ENCODE measurements around the gene ZCCHC14. TPM values are rescaled to one million over a fixed set of nuclear protein-coding genes. Genes with fewer than 3 reads are reported as not detected.
"Not testable (repeated sequence)": the region's sequence is repeated elsewhere in the genome, so short reads cannot be mapped to it uniquely, and the experiment has no call there.

The ZCCHC14 gene
- total and polyA plus RNA-seq, 5 donors, result 11.1 to 29.4 (median 22.8) TPM

- H3K4me1 ChIP-seq (ENCODE audit: control insufficient read depth, insufficient read depth, low read length); H3K9me3 ChIP-seq (ENCODE audit: control insufficient read depth, low read length); intact Hi-C loops (cut with DNase I); DNase-seq; H3K4me3 ChIP-seq (ENCODE audit: low read length); ATAC-seq; H3K27me3 ChIP-seq (ENCODE audit: control insufficient read depth, insufficient read depth); H3K27ac ChIP-seq (ENCODE audit: low read length): not testable (repeated sequence)
- 79% methylated on average over 18 of the region's 18 CpGs for WGBS
Measured at GRCh38 chr16:87497023-87497766, 4.4 kb upstream of the ZCCHC14 start.

DNA sequence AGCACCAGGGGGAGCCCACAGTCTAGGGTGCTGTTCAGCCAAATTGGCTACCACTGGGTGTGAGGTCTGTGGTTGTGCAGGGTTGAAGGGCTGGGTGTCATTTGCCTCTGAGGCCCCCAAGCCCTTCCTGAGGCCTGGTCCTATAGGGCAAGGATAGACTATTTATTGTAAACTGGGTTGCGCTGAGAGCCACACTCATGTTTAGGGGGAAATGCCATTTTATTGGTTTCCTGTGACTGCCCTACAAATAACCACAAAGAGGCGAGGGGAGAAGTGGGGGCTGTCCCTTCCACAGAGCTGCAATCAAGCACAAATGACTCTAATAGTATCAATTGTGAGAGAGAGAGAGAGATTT is 3.6 kb upstream of the ZCCHC14 start:
- Histone ChIP-seq H3K4me3 (ENCODE audit: low read length) (no peak overlapping the region), H3K27me3 (ENCODE audit: control insufficient read depth, insufficient read depth) (no peaks in the 10 kb centered on the region), H3K4me1 (ENCODE audit: control insufficient read depth, insufficient read depth, low read length) (peaks cover 2% of the 10 kb centered on the region), H3K27ac (ENCODE audit: low read length) (no peak overlapping the region), H3K9me3 (ENCODE audit: control insufficient read depth, low read length) (no peaks in the 10 kb centered on the region)
- 80% methylated on average over 2 of the region's 2 CpGs for WGBS
- intact Hi-C loops (cut with DNase I), result no loop called here
- DNase-seq (no peak), ATAC-seq (no peak)

DNA sequence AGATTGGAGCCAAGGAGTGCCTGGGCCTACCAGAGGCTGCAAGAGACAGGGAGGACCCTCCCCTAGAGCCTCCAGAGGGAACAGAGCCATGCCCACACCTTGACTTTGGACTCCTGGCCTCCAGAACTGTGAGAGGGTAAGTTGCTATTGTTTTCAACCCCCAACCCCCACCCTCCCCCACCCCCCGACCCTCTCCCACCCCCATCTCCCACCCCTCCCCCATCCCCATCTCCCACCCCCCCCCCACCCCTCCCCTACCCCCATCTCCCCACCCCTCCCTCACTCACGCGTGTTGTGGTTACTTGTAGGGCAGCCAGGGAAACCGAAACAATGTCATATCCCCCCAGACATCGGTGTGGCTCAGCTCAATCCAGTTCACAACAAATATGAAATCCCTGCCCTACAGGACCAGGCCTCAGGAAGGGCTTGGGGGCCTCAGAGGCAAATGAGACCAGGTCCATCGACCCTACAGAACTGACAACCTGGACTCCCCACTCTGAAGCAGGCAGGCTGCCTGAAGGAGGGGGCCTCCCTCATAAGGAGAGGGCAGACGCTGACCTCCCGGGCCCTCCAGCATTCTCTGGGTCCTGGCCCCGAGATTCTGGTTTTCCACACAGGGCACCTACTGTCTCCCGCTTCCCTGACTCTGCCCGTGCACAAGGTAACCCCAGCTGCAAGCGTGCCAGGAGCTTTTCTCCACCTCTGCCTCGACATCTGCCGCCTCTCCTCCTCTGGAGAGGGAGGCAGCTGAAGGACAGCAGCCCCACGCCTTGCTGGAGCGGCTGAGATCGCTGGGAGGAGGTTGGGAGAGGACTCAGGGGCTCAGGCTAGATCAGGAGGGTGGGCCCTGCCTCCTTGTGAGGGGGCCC is 3.0 kb upstream of the ZCCHC14 start:
- no peak overlapping the region for H3K4me3 ChIP-seq (ENCODE audit: low read length)
- peaks cover 2% of the 10 kb centered on the region for H3K4me1 ChIP-seq (ENCODE audit: control insufficient read depth, insufficient read depth, low read length)
- no peak for DNase-seq
- no peak for ATAC-seq
- H3K27ac ChIP-seq (ENCODE audit: low read length), result no peak overlapping the region
- WGBS, result 78% methylated on average over 17 of the region's 17 CpGs
- H3K27me3 ChIP-seq (ENCODE audit: control insufficient read depth, insufficient read depth), result no peaks in the 10 kb centered on the region
- no peaks in the 10 kb centered on the region for H3K9me3 ChIP-seq (ENCODE audit: control insufficient read depth, low read length)
- intact Hi-C loops (cut with DNase I), result no loop called here

GRCh38 chr16:87493608-87494280 is 920 bp upstream of the ZCCHC14 start:
- DNase-seq, result peak in 1 of 3 donors; percentile 59
- Histone ChIP-seq H3K4me3 (ENCODE audit: low read length) (peak overlapping the region; percentile 37), H3K4me1 (ENCODE audit: control insufficient read depth, insufficient read depth, low read length) (peaks cover 4% of the 10 kb centered on the region), H3K27me3 (ENCODE audit: control insufficient read depth, insufficient read depth) (no peaks in the 10 kb centered on the region), H3K9me3 (ENCODE audit: control insufficient read depth, low read length) (no peaks in the 10 kb centered on the region), H3K27ac (ENCODE audit: low read length) (no peak overlapping the region)
- no peak for ATAC-seq
- intact Hi-C loops (cut with DNase I), result no loop called here
- WGBS, result 37% methylated on average over 23 of the region's 23 CpGs

GRCh38 chr16:87492291-87492630 is 563 bp downstream of the ZCCHC14 start:
- H3K27ac ChIP-seq (ENCODE audit: low read length), result peak overlapping the region; percentile 86
- WGBS, result under 1% methylated on average over 53 of the region's 74 CpGs
- no peak for DNase-seq
- intact Hi-C loops (cut with DNase I), result no loop called here
- H3K9me3 ChIP-seq (ENCODE audit: control insufficient read depth, low read length), result no peaks in the 10 kb centered on the region
- no peaks in the 10 kb centered on the region for H3K27me3 ChIP-seq (ENCODE audit: control insufficient read depth, insufficient read depth)
- peak overlapping the region; percentile 99 for H3K4me3 ChIP-seq (ENCODE audit: low read length)
- no peak for ATAC-seq
- peaks cover 8% of the 10 kb centered on the region for H3K4me1 ChIP-seq (ENCODE audit: control insufficient read depth, insufficient read depth, low read length)

DNA sequence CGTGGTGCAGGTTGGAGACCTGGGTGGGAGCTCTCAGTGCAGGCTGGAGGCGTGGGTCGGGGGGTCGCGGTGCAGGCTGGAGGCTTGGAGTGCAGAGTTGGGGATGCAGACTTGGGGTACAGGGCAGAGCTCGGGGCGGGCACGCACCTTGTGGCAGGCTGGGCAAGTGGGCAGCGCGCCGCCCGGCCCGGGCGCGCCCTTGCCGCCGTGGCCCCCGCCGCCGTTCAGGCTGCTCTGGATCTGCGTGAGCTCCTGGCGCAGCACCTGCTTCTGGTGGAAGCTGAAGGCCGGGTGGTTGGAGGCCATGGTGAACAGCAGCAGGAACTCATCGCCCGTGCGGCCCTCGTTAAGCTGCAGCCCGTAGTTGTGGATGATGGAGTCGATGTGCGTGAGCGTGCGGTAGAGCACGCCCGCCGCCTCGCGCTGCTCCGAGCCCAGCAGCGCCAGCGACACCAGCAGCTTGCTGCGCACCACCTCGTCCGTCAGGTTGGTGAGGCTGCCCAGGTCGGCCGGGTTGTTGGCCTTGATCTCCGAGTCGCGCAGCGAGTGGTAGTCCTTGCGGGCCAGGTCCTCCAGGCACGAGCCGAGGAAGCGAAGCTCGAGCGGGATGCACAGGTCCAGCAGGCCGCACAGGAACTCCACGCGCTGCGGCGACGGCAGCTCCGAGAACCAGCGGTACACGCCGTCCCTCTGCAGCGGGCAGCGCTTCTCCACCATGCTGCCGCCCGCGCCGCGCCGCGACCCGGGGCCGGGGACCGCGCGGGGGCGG is 1.1 kb downstream of the ZCCHC14 start:
- Histone ChIP-seq H3K4me1 (ENCODE audit: control insufficient read depth, insufficient read depth, low read length) (peaks cover 8% of the 10 kb centered on the region), H3K9me3 (ENCODE audit: control insufficient read depth, low read length) (no peaks in the 10 kb centered on the region), H3K4me3 (ENCODE audit: low read length) (peak overlapping the region; percentile 99), H3K27ac (ENCODE audit: low read length) (peak overlapping the region; percentile 6), H3K27me3 (ENCODE audit: control insufficient read depth, insufficient read depth) (no peaks in the 10 kb centered on the region)
- 11% methylated on average over 80 of the region's 80 CpGs for WGBS
- no peak for ATAC-seq
- DNase-seq, result peak; percentile 32 to 78 (median 73)
- intact Hi-C loops (cut with DNase I), result no loop called here

DNA sequence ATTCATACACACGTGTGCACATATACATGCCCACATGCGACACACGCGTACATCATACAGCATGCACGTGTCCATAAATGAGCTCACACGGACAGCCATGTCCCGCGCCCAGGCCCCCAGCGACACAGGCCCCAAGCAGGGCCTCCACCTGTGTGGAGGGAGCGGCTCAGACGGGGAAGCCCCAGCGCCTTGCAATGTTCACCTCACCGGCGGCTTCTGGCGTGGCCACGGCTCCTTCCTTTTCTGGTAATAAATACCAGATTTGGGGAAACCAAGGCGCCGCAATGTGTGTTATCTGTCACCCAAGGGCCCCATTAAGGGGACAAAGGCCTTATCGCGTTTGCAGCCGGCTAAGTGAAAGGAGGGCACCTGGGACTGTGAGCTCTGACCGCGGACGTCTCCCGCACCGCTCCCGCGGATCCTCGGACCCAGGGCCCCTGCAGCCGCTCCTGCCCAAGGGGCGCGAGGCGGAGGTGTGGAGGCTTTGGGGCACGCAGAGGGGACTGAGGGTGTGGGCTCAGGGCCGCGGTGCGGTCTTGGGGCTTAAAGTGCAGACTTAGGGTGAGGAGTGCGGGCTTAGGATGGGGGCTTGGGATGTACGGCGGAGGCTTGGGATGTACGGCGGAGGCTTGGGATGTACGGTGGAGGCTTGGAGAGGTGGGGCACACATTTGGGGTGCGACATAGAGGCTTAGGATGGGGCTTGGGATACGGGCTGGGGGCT is 1.9 kb downstream of the ZCCHC14 start:
- 26% methylated on average over 45 of the region's 45 CpGs for WGBS
- Histone ChIP-seq H3K4me3 (ENCODE audit: low read length) (peak overlapping the region; percentile 99), H3K27ac (ENCODE audit: low read length) (peak overlapping the region; percentile 38)
- ATAC-seq; H3K4me1 ChIP-seq (ENCODE audit: control insufficient read depth, insufficient read depth, low read length); H3K27me3 ChIP-seq (ENCODE audit: control insufficient read depth, insufficient read depth); intact Hi-C loops (cut with DNase I); H3K9me3 ChIP-seq (ENCODE audit: control insufficient read depth, low read length): not testable (repeated sequence)
- DNase-seq, result peak in 1 of 3 donors; percentile 53

DNA sequence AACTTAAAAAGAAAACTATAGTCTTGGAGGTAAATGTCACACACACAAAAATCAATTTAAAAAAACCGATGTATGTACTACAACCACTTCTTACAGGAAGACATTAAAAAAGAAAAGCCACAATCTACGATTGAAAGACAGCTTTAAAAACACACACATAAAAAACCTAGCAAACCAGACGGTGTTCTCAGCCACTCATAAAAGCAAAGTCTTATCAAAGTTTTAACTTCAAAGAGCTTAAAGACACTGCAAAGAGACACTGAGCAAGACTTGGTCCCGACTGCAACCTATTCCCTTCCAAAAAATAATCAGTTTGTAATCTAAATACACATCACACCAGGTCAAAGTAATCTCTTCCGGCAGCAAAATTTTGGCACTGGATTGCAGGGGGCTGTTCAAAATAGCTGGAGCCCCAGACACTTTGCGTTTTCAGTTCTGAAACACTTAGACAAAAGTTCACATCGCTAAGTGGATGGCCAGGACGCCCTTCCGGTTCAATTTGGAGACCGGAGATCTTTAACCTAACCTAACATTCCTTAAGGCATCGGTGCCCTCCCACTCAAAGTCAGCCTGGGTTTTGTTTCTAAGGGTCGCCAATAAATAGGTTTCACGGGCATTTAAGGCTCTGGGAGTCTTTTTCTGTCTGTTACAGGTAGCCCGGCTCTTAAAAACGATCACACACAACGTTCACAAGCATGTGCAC is 2.6 kb downstream of the ZCCHC14 start:
- Histone ChIP-seq H3K9me3 (ENCODE audit: control insufficient read depth, low read length) (no peaks in the 10 kb centered on the region), H3K4me3 (ENCODE audit: low read length) (peak overlapping the region; percentile 99), H3K27ac (ENCODE audit: low read length) (peak overlapping the region; percentile 38), H3K27me3 (ENCODE audit: control insufficient read depth, insufficient read depth) (no peaks in the 10 kb centered on the region), H3K4me1 (ENCODE audit: control insufficient read depth, insufficient read depth, low read length) (peaks cover 8% of the 10 kb centered on the region)
- intact Hi-C loops (cut with DNase I), result no loop called here
- DNase-seq (no peak), ATAC-seq (no peak)
- 11% methylated on average over 16 of the region's 16 CpGs for WGBS

DNA sequence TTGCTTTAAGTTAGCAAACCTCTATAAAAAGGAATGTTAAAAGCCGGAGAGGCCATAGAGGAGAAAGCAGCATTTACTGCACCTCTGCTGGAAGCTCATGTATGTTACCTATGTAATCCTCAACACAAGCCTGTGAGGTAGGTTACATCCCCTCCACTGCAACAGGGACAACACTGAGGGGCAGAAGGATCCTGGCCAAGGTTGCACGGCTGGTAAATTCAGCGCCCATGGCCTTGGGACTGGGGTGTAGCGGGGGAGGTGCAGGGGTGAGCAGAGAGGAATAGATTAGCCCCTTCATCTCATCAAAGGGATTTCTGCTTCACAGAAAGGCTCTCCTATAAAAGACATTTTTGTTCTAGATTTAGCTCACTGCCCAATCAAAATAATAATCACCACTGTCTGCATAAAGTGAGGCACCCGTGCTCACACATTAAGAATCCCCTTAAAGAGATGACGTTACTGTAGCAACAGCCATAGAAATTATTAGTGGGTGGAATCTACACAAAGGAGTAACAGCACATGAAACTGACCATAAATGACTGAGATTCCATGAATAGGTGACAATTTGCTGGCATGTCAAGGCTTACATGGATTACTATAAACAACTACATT is 3.3 kb downstream of the ZCCHC14 start:
- Histone ChIP-seq H3K27me3 (ENCODE audit: control insufficient read depth, insufficient read depth) (no peaks in the 10 kb centered on the region), H3K4me1 (ENCODE audit: control insufficient read depth, insufficient read depth, low read length) (peaks cover 9% of the 10 kb centered on the region), H3K9me3 (ENCODE audit: control insufficient read depth, low read length) (no peaks in the 10 kb centered on the region), H3K27ac (ENCODE audit: low read length) (no peak overlapping the region), H3K4me3 (ENCODE audit: low read length) (peak overlapping the region; percentile 99)
- DNase-seq (no peak), ATAC-seq (no peak)
- intact Hi-C loops (cut with DNase I), result loop anchor here in 1 of 4 donors (10.0 kb wide), 1 partner anchor 45 kb away; no protein-coding TSS in a partner anchor
- WGBS, result 34% methylated on average over 6 of the region's 6 CpGs

Measured in right cardiac atrium (tissue), 5 donors.